Epithelial cell of proximal tubule (primary cell): ENCODE measurements around the gene HOXD13. TPM values are rescaled to one million over a fixed set of nuclear protein-coding genes. Genes with fewer than 3 reads are reported as not detected.

Source experiments
- DNase-seq: peaks from one replicate; pipeline ENCODE4 v3.0.0-alpha.2; 2011; ENCODE audit warnings: low read depth
- H3K4me3 ChIP-seq: 2 replicates; pipeline ENCODE4 v1.5.1; 2011; ENCODE audit warnings: low read depth, mild to moderate bottlenecking, low read length
- CTCF ChIP-seq: conservative IDR thresholded peaks from 2 replicates; pipeline ENCODE4 v1.5.1; 2012; ENCODE audit warnings: low read depth, mild to moderate bottlenecking, low read length
- total RNA-seq: library from RNA; depleted of rRNA; stranded (reverse); fragments of >200 nt; gene quantifications from 2 replicates; pipeline ENCODE4 v1.2.3, GENCODE V29; 2015

The HOXD13 gene
- total RNA-seq, 1 donor from 2014 or later: not detected

- H3K4me3 ChIP-seq: no peak overlapping the region
- no peak for DNase-seq
- no peak for TF ChIP-seq CTCF
These were observed 1.7 kb upstream of the HOXD13 start for GRCh38 chr2:176090862-176091261.

- no peak for DNase-seq
- no peak overlapping the region for H3K4me3 ChIP-seq
- TF ChIP-seq CTCF: no peak
These were observed 927 bp upstream of the HOXD13 start for GRCh38 chr2:176091329-176092258.

- H3K4me3 ChIP-seq: no peak overlapping the region
- TF ChIP-seq CTCF: no peak
- no peak for DNase-seq
These were observed 800 bp downstream of the HOXD13 start for GRCh38 chr2:176093145-176093897.

- no peak for DNase-seq
- no peak overlapping the region for H3K4me3 ChIP-seq
- no peak for TF ChIP-seq CTCF
These were observed 1.4 kb downstream of the HOXD13 start for GRCh38 chr2:176093898-176094249.

GRCh38 chr2:176094349-176094748, 1.8 kb downstream of the HOXD13 start:
- no peak for DNase-seq
- TF ChIP-seq CTCF: no peak
- H3K4me3 ChIP-seq: no peak overlapping the region

- TF ChIP-seq CTCF: no peak
- H3K4me3 ChIP-seq: no peak overlapping the region
- no peak for DNase-seq
These were observed 2.9 kb downstream of the HOXD13 start for GRCh38 chr2:176095421-176095820.
